GM15510 (cell line): ENCODE data around the gene MYL3.

Experiments
- POLR2A ChIP-seq: IDR thresholded peaks from 3 replicates; pipeline ENCODE4 v1.6.1; 2011; ENCODE audit warnings: borderline replicate concordance; ENCODE audit not compliant: insufficient read length; ENCODE audit errors: extremely low read depth

MYL3 gene

DNA sequence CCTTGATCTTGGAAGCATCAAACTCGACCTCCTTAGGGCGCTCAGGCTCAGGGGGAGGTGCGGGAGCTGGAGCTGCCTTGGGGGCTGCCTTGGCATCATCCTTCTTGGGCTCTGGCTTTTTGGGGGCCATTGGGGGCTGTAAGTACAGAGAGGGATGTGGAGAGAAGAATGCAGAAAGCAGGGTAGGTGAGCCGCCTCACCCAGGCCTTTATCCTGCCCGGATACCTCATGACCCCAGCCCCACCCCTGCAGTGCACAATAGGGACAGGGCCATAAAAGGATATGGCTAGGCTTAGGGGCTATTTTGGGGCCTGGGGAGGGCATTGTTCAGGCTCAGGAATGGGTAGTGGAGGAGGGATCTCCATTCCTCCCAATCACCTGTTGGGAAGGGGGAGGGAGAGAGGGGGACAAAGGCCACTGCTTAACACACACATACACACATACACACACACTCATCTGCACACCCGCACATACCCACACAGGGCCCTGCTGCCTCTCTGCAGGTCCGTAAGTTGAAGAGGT lies at the start of gene MYL3:
TSS of gene MYL3 (minus strand) at position 184 of the 522 bp plus-strand sequence. CDS start at position 130, 54 bp downstream.
- no peak for TF ChIP-seq POLR2A

DNA sequence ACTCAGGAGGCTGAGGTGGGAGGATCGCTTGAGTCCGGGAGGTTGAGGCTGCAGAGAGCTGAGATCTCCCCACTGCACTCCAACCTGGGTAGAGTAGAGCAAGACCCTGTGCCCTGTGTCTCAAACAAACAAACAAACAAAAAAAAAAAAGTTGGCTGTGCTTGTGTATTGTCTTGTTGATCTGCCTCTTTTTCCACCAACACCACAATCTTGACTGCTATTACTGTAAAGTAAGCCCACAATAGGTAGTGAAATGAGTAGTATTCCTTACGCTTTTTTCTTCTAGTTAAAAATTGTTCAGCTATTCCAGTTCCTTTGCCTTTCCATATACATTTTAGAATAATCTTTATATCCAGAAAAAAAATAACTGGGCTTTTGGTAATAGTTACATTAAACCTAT lies 49.7 kb upstream of the MYL3 start:
- TF ChIP-seq POLR2A = no peak

DNA sequence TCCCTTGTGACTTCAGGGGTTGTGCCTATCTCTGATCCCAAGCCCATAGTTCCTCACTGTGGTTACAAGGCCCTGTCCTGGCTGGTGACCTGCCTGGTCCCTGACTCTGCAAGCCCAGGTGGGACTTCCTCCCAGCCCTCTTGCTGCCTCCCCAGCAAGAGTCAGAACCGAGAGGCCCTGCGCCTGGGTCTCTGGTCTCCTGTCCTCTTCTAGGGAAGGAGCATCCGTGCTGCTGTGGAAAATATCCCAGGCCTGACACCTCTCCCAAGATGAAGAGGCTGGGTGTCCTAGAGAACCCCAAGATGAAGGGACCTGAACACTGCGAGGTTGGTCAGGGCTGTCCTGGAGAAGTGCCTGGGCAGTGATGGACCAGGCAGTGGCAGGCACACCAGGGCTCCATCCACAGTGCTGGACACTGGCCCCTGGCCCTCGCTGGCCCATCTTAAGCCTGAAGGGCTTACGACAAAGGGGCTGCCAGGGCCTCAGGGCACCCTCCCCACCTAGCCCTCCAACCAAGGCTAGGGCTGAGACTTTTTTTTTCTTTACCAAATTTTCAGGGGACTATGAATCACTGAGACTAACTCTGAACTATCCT lies 47.0 kb upstream of the MYL3 start:
- no peak for TF ChIP-seq POLR2A

DNA sequence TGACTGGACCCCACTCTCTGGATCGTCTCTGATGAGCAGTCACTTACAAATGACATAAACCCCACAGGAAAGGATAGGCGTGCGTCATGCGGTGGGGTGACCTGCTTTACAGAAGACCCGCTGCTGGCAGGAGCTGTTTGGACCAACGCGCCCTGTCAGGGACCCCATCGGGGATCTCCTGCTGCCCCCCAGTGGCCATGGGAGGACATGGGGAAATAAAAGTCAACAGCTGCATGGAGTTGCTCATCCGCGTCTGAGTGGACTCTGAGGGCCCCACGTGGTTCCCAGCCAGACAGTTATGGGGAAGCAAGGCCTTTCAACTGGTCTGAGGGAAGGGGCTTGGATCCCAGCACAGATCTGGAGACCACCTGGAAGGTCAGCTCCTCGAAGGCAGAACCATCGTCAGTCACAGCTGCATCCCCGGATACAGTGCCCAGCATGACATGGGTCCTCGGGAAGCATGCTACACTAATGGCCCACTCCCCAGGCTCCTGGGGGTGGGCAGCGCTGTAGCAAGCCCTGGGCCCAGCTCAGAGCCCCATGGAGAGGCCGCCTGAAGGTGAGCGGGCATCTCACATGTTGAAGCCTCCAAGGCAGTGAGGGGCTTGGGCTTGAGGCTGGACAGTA lies 46.4 kb upstream of the MYL3 start:
- TF ChIP-seq POLR2A = no peak

DNA sequence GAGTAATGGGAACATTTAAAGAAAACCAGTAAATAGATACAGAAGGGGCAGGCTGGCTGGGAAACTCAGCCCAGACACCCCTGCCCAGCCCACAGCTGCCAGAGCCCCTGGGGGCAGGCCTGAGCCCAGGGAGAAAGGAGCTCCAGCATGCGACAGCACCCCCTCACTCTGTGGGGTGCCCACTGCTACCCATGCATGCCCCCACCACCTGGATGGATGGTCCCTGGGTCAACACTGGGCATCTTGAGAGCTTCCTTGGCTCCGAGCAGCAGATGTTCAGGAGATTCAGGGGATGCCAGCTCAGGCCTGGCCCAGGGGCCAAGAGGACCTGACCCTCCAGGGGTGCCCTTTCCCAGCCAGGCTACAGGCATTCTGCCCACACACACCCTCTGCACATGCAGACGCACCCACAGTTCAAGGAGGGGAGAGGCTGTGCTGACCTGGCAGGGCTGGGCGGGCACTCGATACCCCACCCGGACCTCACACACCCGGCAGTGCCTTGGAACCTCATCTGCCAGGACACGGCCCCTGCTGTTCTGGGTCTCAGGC lies 45.8 kb upstream of the MYL3 start:
- TF ChIP-seq POLR2A = no peak

DNA sequence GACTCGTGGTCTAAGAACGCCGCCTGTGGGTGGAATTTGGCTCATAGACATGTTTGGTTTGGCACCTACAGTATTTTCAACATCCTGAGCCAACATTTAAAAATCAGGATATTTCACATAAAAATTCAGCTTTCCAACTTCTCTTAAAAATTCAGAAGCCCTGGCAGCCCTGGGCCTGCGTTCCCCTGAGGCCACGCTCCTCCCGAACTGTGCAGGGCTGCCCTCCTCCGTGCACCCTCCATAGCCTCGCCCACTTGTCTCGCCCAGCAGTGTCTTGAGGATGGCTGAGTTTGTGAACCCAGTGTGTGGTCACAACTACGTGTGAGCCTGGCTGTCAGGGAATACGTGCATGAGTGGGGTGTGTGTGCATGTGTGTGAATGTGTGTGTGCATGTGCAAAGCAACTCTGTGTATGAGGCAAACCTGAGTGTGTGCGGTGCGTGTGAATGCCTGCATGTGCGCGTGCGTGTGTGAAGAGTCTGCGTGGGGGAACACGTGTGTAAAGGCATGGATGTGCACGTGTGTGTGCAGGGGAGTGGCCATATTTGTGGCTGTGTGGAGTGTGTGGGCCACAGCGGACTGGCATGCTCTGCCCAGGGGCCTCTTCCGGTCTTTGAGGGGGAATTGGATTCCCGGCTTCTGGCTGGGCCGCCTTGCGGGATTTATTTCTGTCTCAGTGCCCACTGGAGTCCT lies 45.2 kb upstream of the MYL3 start:
- TF ChIP-seq POLR2A = no peak

DNA sequence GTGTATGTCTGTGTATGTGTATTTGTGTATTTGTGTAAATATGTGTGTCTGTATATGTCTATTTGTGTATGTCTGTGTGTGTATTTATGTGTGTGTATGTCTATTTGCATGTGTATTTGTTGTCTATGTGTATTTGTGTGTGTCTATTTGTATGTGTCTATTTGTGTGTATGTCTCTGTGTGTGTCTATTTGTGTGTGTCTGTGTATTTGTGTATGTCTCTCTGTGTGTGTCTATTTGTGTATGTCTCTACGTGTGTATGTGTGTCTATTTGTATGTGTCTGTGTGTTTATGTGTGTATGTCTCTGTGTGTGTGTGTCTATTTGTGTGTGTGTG lies 44.7 kb upstream of the MYL3 start:
- no peak for TF ChIP-seq POLR2A

DNA sequence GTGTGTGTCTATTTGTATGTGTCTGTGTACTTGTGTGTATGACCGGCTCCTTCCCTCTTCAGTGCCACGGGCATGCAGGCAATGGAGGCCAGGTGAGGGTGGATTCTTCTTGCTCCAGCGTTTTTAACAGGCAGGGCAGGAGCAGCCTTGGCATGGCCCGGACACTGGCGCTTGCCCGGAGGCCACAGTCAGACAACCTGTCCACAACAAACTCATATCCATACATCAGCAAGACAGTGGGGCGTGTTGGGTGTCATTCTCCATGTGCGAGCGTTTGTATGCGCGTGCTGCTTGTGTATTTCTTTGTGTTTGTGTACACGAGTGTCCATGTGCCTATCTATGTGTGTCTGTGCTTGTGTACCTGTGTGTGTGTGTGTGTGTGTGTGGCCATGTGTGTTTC lies 44.0 kb upstream of the MYL3 start:
- no peak for TF ChIP-seq POLR2A

DNA sequence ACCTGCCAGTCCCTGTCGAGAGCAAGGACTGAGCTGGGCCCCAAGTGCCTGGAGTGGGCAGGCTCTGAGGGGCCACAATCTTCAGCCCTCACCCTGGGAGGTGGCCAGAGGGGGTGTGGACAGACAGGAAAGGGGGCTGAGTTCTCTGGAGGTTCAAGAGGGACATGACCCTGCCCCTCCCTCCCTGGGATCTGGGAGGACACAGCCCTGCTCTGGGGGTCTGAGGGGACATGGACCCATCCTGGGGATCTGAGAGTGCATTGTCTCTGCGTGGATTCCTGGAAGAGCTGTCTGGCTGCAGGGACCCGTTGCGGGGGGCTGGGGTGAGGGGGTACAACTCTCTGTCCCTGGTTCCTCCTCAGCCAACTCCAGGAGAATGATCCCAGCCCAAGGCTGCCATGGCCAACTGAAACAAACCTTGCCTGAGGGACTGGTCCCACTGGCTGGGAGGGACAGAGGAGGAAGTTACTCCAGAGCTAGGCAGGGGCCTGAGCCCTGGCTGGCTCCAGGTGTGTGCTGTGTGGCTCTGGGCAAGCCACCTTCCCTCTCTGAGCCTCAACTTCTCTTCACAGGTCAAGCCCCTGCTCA lies 43.3 kb upstream of the MYL3 start:
- TF ChIP-seq POLR2A = no peak

DNA sequence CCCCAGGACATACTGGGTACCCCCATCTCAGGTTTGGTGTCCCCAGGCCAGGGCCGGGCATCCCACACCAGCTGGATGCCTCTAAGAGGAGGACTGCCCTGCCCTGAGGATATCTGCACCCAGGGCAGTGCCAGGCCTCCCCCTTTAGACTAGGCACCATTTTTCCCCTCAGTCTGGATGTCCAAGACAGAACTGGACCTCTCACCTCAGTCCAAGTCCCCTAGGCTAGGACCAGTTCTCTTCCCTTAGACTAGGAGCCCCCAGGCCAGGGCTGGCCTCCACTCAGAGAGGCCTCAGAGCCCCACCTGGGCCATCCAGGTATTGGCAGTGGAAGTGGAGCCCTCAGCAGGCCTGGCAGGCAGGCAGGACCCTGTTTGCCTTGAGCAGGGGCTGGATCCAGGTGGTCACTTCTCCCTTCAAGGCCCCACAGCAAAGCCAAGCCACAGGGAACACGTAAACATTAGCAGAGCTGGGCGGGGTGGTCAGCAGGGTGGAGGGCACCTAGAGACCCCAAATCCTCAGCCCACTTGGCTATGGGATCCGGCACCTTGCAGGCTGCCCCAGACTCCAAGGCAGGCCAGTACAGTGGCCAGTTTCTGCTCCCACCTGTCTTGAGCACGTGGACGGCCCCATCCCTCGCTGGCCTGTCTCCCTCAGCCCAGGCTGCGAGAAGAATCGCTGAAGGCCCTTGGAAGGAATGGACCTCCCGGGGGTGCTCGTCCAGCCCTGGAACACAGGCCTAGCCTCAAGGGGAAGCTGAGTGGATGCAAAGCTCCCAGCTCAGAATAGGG lies 42.6 kb upstream of the MYL3 start:
- no peak for TF ChIP-seq POLR2A

DNA sequence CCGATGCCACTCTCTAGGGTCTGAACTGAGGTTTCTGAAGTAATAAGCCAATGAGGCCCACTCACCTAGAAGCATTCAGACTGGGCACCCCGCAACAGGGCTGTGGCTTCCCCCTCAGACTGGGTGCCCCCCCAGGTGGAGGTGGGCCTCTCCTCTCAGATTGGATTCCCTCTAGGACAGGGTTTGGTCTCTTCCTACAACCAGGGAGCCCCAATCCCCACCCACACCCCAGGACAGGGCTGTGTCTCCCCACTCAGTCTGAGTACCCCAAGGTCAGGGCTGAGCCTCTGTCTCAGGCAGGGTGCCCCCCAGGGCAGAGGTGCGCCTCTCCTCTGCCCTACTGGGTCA lies 41.9 kb upstream of the MYL3 start:
- TF ChIP-seq POLR2A = no peak

DNA sequence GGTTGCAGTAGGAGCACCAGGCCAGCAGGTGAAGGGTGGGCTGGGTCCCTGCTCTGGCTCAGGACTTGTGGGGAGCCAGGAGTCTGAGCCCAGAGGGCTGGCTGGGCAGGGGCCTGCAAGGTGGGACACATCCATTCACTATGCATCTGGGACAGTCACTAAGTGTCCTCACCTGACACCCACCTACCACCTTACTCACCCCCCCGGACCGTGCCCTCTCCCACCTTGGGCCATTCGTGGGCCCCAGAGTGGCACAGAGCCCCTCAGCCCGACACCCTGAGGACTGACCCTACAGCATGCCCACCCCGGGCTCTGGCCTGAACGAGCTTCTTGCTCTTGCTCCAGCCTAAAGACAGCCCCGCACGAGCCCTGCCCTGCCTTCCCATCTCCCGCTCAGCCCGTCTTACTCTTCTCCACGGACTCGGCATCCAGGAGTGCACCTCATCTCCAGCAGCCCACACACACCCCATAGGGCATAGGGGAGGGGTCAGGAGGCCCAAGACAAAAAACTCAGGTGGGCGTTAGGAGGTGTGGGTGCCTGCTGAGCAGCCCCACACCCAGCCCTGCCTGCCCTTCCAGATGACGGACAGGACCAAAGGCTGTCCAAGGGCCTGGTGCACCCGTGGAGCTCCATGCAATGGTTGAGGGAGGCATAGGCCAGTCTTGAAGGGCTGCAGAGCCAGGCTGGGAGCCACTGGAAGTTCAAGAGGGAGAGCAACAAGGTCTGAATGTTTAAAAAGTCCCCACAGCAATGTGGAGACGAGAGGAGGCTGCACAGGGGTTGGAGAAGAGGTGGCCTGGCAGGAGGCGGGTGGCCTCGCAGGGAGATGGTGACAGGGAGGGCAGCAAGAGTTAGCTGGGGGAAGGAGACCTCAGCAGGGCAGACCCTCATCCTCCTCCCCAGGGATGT lies 41.3 kb upstream of the MYL3 start:
- no peak for TF ChIP-seq POLR2A
